IMR-90 (cell line): ENCODE measurements around the gene CHD9. TPM values are rescaled to one million over a fixed set of nuclear protein-coding genes. Genes with fewer than 3 reads are reported as not detected.

Experiments
- ATAC-seq: fragments of 200-7000 bp; cut with Tn5 transposase; 2 replicates; pipeline ENCODE4 v1.9.1; 2020; ENCODE audit warnings: low read depth, mild to moderate bottlenecking, moderate library complexity
- BruUV-seq: library from RNA; stranded (reverse); fragments of 400-500 nt; replicated peaks from 2 replicates; lab custom pipeline; 2021; lab: Mats Ljungman, UMichigan
- CTCF ChIA-PET: fragments of 300-600 bp; formaldehyde crosslinking; extraction: SDS; loops from one replicate; lab custom pipeline; 2021; ENCODE audit warnings: antibody characterized with exemption; lab: Yijun Ruan, JAX
- POLR2A ChIA-PET: fragments of 300-600 bp; sonication (Branson Sonifier 250); formaldehyde crosslinking; loops from one replicate; lab custom pipeline; 2022; ENCODE audit warnings: antibody characterized with exemption; ENCODE audit not compliant: unreplicated experiment; lab: Charles Lee
- DNase-seq: peaks from one replicate; pipeline ENCODE4 v3.0.0; 2013
- H2AFZ ChIP-seq: replicated peaks from 2 replicates; pipeline ENCODE3; 2013; ENCODE audit warnings: low read length, mild to moderate bottlenecking; ENCODE audit not compliant: poor library complexity
- H2AK5ac ChIP-seq: 2 replicates; pipeline ENCODE4 v1.6.1; 2013; ENCODE audit warnings: low read depth, low read length, inconsistent platforms
- H2AK9ac ChIP-seq: replicated peaks from 2 replicates; pipeline ENCODE3; 2013; ENCODE audit warnings: mild to moderate bottlenecking, low read depth, low read length, moderate library complexity; ENCODE audit not compliant: poor library complexity
- H2BK120ac ChIP-seq: 2 replicates; pipeline ENCODE4 v1.6.1; 2013; ENCODE audit warnings: low read depth, low read length, inconsistent platforms
- H2BK15ac ChIP-seq: 3 replicates; pipeline ENCODE4 v1.6.1; 2013; ENCODE audit warnings: low read depth, low read length, inconsistent platforms
- H2BK20ac ChIP-seq: 2 replicates; pipeline ENCODE4 v1.6.1; 2013; ENCODE audit warnings: low read depth, mild to moderate bottlenecking, inconsistent platforms, low read length, moderate library complexity
- H2BK5ac ChIP-seq: 2 replicates; pipeline ENCODE4 v1.6.1; 2013; ENCODE audit warnings: mild to moderate bottlenecking, low read depth, low read length, inconsistent platforms; ENCODE audit not compliant: poor library complexity, severe bottlenecking
- H3K14ac ChIP-seq: replicated peaks from 2 replicates; pipeline ENCODE4 v1.6.1; 2013; ENCODE audit warnings: low read depth, low read length, inconsistent platforms
- H3K18ac ChIP-seq: 2 replicates; pipeline ENCODE4 v1.6.1; 2013; ENCODE audit warnings: low read depth, low read length, control low read depth
- H3K23ac ChIP-seq: 2 replicates; pipeline ENCODE4 v1.6.1; 2013; ENCODE audit warnings: low read depth, low read length, inconsistent platforms
- H3K27ac ChIP-seq: 2 replicates; pipeline ENCODE4 v1.5.1; 2013; ENCODE audit warnings: mild to moderate bottlenecking, control low read depth, low read length; ENCODE audit not compliant: insufficient read depth
- H3K27me3 ChIP-seq: 2 replicates; pipeline ENCODE4 v1.6.1; 2013; ENCODE audit warnings: low read length; ENCODE audit not compliant: control insufficient read depth, insufficient read depth
- H3K36me3 ChIP-seq: 2 replicates; pipeline ENCODE4 v1.6.1; 2013; ENCODE audit warnings: low read length, mixed read lengths; ENCODE audit not compliant: control insufficient read depth, insufficient read depth
- H3K4ac ChIP-seq: 2 replicates; pipeline ENCODE4 v1.6.1; 2013; ENCODE audit warnings: low read depth, low read length, inconsistent platforms
- H3K4me1 ChIP-seq: 2 replicates; pipeline ENCODE4 v1.6.1; 2013; ENCODE audit warnings: low read length, mixed read lengths; ENCODE audit not compliant: control insufficient read depth, insufficient read depth
- H3K4me2 ChIP-seq: 2 replicates; pipeline ENCODE4 v1.6.1; 2013; ENCODE audit warnings: low read depth, mild to moderate bottlenecking, control low read depth, low read length, moderate library complexity
- H3K4me3 ChIP-seq: 2 replicates; pipeline ENCODE4 v1.5.1; 2013; ENCODE audit warnings: low read depth, mild to moderate bottlenecking, control low read depth, low read length, moderate library complexity; ENCODE audit not compliant: insufficient read depth
- H3K56ac ChIP-seq: 2 replicates; pipeline ENCODE4 v1.6.1; 2013; ENCODE audit warnings: low read length, inconsistent platforms; ENCODE audit not compliant: insufficient read depth; ENCODE audit errors: extremely low read depth
- H3K79me1 ChIP-seq, 2 experiments: 2 replicates each; pipeline ENCODE4 v1.6.1; 2013; ENCODE audit warnings: low read length in 2 of 2, inconsistent platforms in 1 of 2, low read depth in 1 of 2
- H3K9ac ChIP-seq: 2 replicates; pipeline ENCODE4 v1.6.1; 2013; ENCODE audit warnings: low read depth, low read length, control low read depth
- H3K9me1 ChIP-seq: 2 replicates; pipeline ENCODE4 v1.6.1; 2013; ENCODE audit warnings: low read length, inconsistent platforms; ENCODE audit not compliant: insufficient read depth
- H3K9me3 ChIP-seq: 2 replicates; pipeline ENCODE4 v1.6.1; 2013; ENCODE audit warnings: low read length; ENCODE audit not compliant: control insufficient read depth, insufficient read depth
- H4K20me1 ChIP-seq: 2 replicates; pipeline ENCODE4 v1.6.1; 2013; ENCODE audit warnings: low read length, inconsistent platforms; ENCODE audit not compliant: insufficient read depth
- H4K5ac ChIP-seq: 2 replicates; pipeline ENCODE4 v1.6.1; 2013; ENCODE audit warnings: mild to moderate bottlenecking, low read depth, low read length, control low read depth
- H4K8ac ChIP-seq, 2 experiments: 2 replicates each; pipeline ENCODE4 v1.6.1; 2013; ENCODE audit warnings: low read depth in 2 of 2, low read length in 2 of 2, control low read depth in 1 of 2, inconsistent platforms in 1 of 2
- H4K91ac ChIP-seq: 2 replicates; pipeline ENCODE4 v1.6.1; 2013; ENCODE audit warnings: low read depth, low read length, inconsistent platforms; ENCODE audit not compliant: insufficient read depth
- CEBPB ChIP-seq: IDR thresholded peaks from 2 replicates; pipeline ENCODE4 v1.6.1; 2012; ENCODE audit warnings: low read depth, low read length, improper control_type of control experiment
- FOS ChIP-seq: fragments of 150-350 bp; IDR thresholded peaks from 2 replicates; pipeline ENCODE4 v1.6.1; 2016; ENCODE audit warnings: low read depth, low read length
- MAFK ChIP-seq: IDR thresholded peaks from 2 replicates; pipeline ENCODE4 v1.6.1; 2012; ENCODE audit warnings: low read depth, low read length, improper control_type of control experiment
- RAD21 ChIP-seq: IDR thresholded peaks from 2 replicates; pipeline ENCODE4 v1.6.1; 2012; ENCODE audit warnings: low read length, improper control_type of control experiment
- WGBS, 2 experiments: methylation state at CpG; one replicate each; pipeline versions ENCODE4 v1.1.5 to v1.1.7; 2013; ENCODE audit warnings: missing lambda C conversion rate in 2 of 2; ENCODE audit not compliant: insufficient read length in 1 of 2; ENCODE audit errors: extremely low coverage in 2 of 2; 5-methylcytosine and 5-hydroxymethylcytosine counted together
- dilution Hi-C: fragments of 300-500 bp; cut with HindIII; formaldehyde crosslinking; loops from one replicate; pipeline ENCODE4 v1.14.3; 2018; ENCODE audit warnings: low sequenced_read_pairs; ENCODE audit not compliant: unreplicated experiment
- in situ Hi-C: fragments of 300-500 bp; cut with MboI; formaldehyde crosslinking; loops from 3 replicates; pipeline ENCODE4 v1.14.3; 2019; ENCODE audit warnings: low sequenced_read_pairs, inconsistent platforms, mixed read lengths
- intact Hi-C: fragments of 100-400 bp; cut with micrococcal nuclease; formaldehyde crosslinking; loops from 2 replicates; pipeline ENCODE4 v1.10.0; 2022
- polyA plus RNA-seq, 3 experiments: library from polyadenylated mRNA; depleted of rRNA; stranded (reverse); fragments of >200 nt; gene quantifications; 2 replicates each; pipeline ENCODE4 v1.2.3, GENCODE V29; 2012; ENCODE audit warnings: low replicate concordance in 1 of 3
- total RNA-seq: library from RNA; depleted of rRNA; stranded (reverse); fragments of >200 nt; gene quantifications from 2 replicates; pipeline ENCODE4 v1.2.3, GENCODE V29; 2012

Gene CHD9
- total and polyA plus RNA-seq, 2 of the 4 experiments (the other 2 are of a cell fraction) = 9.1 to 48.8 TPM

DNA sequence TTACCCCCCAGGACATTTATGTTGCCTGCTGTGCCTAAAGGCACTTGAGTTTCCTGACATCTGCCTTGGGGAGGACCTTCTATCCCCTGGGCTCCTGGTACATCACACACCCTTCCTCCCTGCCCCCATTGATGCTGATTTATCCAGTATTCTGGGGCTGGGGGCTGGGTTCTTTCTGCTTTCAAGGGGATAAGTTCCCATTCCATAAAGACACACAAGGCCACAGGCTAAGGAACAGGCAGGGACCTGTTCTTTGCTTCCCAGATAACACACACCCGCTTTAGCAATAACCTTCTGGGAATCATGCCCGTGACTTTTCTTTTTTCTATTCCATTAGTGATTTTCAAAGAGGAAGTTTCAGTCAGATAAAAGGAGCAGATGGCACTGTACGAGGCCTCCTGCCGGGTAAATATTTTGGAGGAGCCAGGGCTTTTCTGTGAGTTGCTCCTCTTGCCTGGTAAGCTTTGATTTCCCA, 30.6 kb downstream of the CHD9 start:
- Histone ChIP-seq H4K5ac (0 out of 2 replicates have a peak overlapping the region, but pooled peaks have one; percentile 21), H2AK5ac (no peak overlapping the region), H3K56ac (no peak overlapping the region), H3K9ac (no peak overlapping the region), H2AK9ac (no peak overlapping the region), H3K27me3 (no peaks in the 10 kb centered on the region), H2BK20ac (peak overlapping the region; percentile 44; the same call in 1 of the 2 replicates), H4K8ac (peak overlapping the region; percentile 22 to 36; a peak in 2 of 4 replicates), H3K9me1 (peaks cover 37% of the 10 kb centered on the region), H3K4me3 (no peak overlapping the region), H3K27ac (peak overlapping the region; percentile 56; the same call in 1 of the 2 replicates), H3K36me3 (no peaks in the 10 kb centered on the region), H3K79me1 (peaks cover 15 to 65% of the 10 kb centered on the region in 2 experiments), H3K4ac (peak overlapping the region; percentile 40; the same call in 1 of the 2 replicates), H3K4me1 (peaks cover 17% of the 10 kb centered on the region), H3K9me3 (no peaks in the 10 kb centered on the region), H2BK120ac (peak overlapping the region; percentile 18; the same call in 1 of the 2 replicates), H2BK5ac (no peak overlapping the region), H2BK15ac (no peak overlapping the region), H3K18ac (peak overlapping the region; percentile 16; the same call in 1 of the 2 replicates), H2AFZ (no peak overlapping the region), H3K14ac (peak overlapping the region; percentile 75), H3K4me2 (no peak overlapping the region; the same call in 1 of the 2 replicates), H3K23ac (peak overlapping the region; percentile 75; the same call in 1 of the 2 replicates), H4K91ac (no peak overlapping the region), H4K20me1 (peaks cover 10% of the 10 kb centered on the region; the same call in 1 of the 2 replicates)
- ATAC-seq = no peak
- in situ Hi-C loops = loop anchor here (5.0 kb wide), 1 partner anchor 42 kb away; no protein-coding TSS in a partner anchor
- no peak for TF ChIP-seq MAFK
- no peak for TF ChIP-seq CEBPB
- TF ChIP-seq RAD21 = no peak
- no peak for TF ChIP-seq FOS
- ChIA-PET POLR2A (no interaction called here), CTCF (no interaction called here)
- DNase-seq = no peak
- WGBS, 2 experiments = no CpG with 5 or more reads among the region's 4 CpGs
- intact Hi-C loops = no loop called here
- dilution Hi-C loops = no loop called here
- no TSS peak for BruUV-seq
